Esophagus squamous epithelium (tissue), 5 donors: Measurements from ENCODE around the gene TEF. TPM values are rescaled to one million over a fixed set of nuclear protein-coding genes. Genes with fewer than 3 reads are reported as not detected.
"Not testable (repeated sequence)": the region's sequence is repeated elsewhere in the genome, so short reads cannot be mapped to it uniquely, and the experiment has no call there.

Source experiments
- DNase-seq: peaks from one replicate; lab custom pipeline; 2025; lab: John Stamatoyannopoulos, UW
- H3K27ac ChIP-seq, 4 donors: fragments of 200-600 bp; sonication (generic); one replicate each; pipeline ENCODE4 v1.5.1; 2016 to 2019; ENCODE audit warnings: mild to moderate bottlenecking in 1 of 4
- H3K27me3 ChIP-seq, 4 donors: fragments of 200-600 bp; sonication (generic); 1 replicate in 3 of 4; 2 replicates in 1 of 4; pipeline versions ENCODE4 v1.5.1 to v1.6.0; 2017 to 2021; ENCODE audit warnings: antibody characterized with exemption in 1 of 4
- H3K36me3 ChIP-seq, 3 donors: fragments of 200-600 bp; sonication (generic); one replicate each; pipeline ENCODE4 v1.5.1; 2016 to 2019
- H3K4me1 ChIP-seq, 3 donors: fragments of 200-600 bp; sonication (generic); one replicate each; pipeline ENCODE4 v1.5.1; 2017 to 2019
- H3K4me3 ChIP-seq, 4 donors: fragments of 200-600 bp; sonication (generic); 1 replicate in 3 of 4; 2 replicates in 1 of 4; pipeline ENCODE4 v1.5.1; 2016 to 2019; ENCODE audit warnings: mild to moderate bottlenecking in 2 of 4, moderate library complexity in 1 of 4
- H3K9me3 ChIP-seq, 3 donors: fragments of 200-600 bp; sonication (generic); one replicate each; pipeline ENCODE4 v1.5.1; 2016 to 2019
- POLR2A ChIP-seq, 4 donors: fragments of 450-650 bp; IDR thresholded peaks; one replicate each; pipeline ENCODE4 v1.6.1; 2017; ENCODE audit warnings: antibody characterized with exemption in 4 of 4, mild to moderate bottlenecking in 4 of 4, moderate library complexity in 3 of 4
- WGBS, 2 donors: methylation state at CpG; one replicate each; pipeline ENCODE4 v1.1.5; 2018; 5-methylcytosine and 5-hydroxymethylcytosine counted together
- intact Hi-C: fragments of 100-400 bp; cut with DNase I; formaldehyde crosslinking; loops from one replicate; pipeline ENCODE4 v1.15.0; 2022
- total RNA-seq, 4 donors: library from RNA; depleted of rRNA; stranded (reverse); fragments of >200 nt; gene quantifications; one replicate each; pipeline ENCODE4 v1.1.0, GENCODE V29; 2016
- TF ChIP-seq, protein P1 (sequence below), 6 experiments: fragments of 450-650 bp in 4 of 6; fragments of 200-600 bp in 2 of 6; sonication (generic) in 2 of 6; IDR thresholded peaks; one replicate each; pipeline ENCODE4 v1.5.1; 2016 to 2019; ENCODE audit warnings: antibody characterized with exemption in 6 of 6, mild to moderate bottlenecking in 4 of 6, moderate library complexity in 4 of 6
- donor health status: DM: yes; HTN: yes; CAD: no.

The TEF gene
- total RNA-seq, 4 donors from 2014 or later, result 3.0 to 17.4 (median 9.7) TPM

DNA sequence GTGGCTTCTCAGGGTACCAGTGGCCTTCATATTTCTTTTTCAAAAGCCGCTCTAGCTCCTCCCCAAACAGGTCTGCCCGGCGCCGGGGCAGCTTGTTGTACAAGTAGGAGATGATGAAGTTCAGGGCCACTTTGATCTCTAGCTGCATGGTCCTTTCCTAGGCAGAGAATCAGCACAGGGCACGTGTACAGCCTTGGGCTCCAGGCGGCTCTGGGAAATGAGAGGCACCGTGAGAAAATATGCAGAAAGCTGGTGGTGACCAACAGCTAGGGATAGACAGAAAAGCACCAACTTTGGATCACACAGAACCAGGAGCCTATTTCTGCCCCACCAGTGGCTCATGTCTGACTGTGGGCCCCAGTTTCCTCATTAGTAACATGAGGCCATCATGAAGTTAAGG is 55.5 kb downstream of the TEF start:
- no peak for DNase-seq
- H3K36me3 ChIP-seq, result peaks cover 21 to 96% (median 36%) of the 10 kb centered on the region in 3 donors
- TF ChIP-seq POLR2A (IDR thresholded peaks at IDR 0.05), result no peak
- TF ChIP-seq, protein P1, sequence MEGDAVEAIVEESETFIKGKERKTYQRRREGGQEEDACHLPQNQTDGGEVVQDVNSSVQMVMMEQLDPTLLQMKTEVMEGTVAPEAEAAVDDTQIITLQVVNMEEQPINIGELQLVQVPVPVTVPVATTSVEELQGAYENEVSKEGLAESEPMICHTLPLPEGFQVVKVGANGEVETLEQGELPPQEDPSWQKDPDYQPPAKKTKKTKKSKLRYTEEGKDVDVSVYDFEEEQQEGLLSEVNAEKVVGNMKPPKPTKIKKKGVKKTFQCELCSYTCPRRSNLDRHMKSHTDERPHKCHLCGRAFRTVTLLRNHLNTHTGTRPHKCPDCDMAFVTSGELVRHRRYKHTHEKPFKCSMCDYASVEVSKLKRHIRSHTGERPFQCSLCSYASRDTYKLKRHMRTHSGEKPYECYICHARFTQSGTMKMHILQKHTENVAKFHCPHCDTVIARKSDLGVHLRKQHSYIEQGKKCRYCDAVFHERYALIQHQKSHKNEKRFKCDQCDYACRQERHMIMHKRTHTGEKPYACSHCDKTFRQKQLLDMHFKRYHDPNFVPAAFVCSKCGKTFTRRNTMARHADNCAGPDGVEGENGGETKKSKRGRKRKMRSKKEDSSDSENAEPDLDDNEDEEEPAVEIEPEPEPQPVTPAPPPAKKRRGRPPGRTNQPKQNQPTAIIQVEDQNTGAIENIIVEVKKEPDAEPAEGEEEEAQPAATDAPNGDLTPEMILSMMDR (IDR thresholded peaks at IDR 0.05), result no peak
- 80 to 88% methylated on average over 1 of the region's 7 CpGs for WGBS, 2 donors
- H3K4me1 ChIP-seq, result peaks cover 7 to 87% (median 38%) of the 10 kb centered on the region in 3 donors
- H3K9me3 ChIP-seq, result no peaks in the 10 kb centered on the region
- H3K27ac ChIP-seq, result no peak overlapping the region
- H3K4me3 ChIP-seq, result no peak overlapping the region
- intact Hi-C loops, result no loop called here
- no peaks in the 10 kb centered on the region for H3K27me3 ChIP-seq

- intact Hi-C loops, H3K27me3 ChIP-seq, DNase-seq, H3K4me3 ChIP-seq, H3K9me3 ChIP-seq: not testable (repeated sequence)
- peaks cover 16 to 79% (median 16%) of the 10 kb centered on the region in 3 donors for H3K36me3 ChIP-seq
- peak overlapping the region in 1 of 4 donors; percentile 100 for H3K27ac ChIP-seq
- peaks cover 18 to 78% (median 40%) of the 10 kb centered on the region in 3 donors for H3K4me1 ChIP-seq
- 80 to 81% methylated on average over 5 of the region's 5 CpGs for WGBS, 2 donors
Measured at GRCh38 chr22:41440511-41440910, 58.8 kb downstream of the TEF start.

GRCh38 chr22:41442240-41442792 is 60.6 kb downstream of the TEF start:
- Histone ChIP-seq H3K4me3 (no peak overlapping the region), H3K27me3 (no peaks in the 10 kb centered on the region), H3K4me1 (peaks cover 12 to 60% (median 38%) of the 10 kb centered on the region in 3 donors), H3K9me3 (no peaks in the 10 kb centered on the region), H3K27ac (peak overlapping the region; percentile 13 to 100 (median 99)), H3K36me3 (peaks cover 0 to 61% (median 0%) of the 10 kb centered on the region in 3 donors)
- intact Hi-C loops, result no loop called here
- TF ChIP-seq, protein P1 (IDR thresholded peaks at IDR 0.05), result no peak
- no peak for TF ChIP-seq POLR2A (IDR thresholded peaks at IDR 0.05)
- 55 to 83% methylated on average over 2 of the region's 2 CpGs for WGBS, 2 donors
- DNase-seq, result no peak

DNA sequence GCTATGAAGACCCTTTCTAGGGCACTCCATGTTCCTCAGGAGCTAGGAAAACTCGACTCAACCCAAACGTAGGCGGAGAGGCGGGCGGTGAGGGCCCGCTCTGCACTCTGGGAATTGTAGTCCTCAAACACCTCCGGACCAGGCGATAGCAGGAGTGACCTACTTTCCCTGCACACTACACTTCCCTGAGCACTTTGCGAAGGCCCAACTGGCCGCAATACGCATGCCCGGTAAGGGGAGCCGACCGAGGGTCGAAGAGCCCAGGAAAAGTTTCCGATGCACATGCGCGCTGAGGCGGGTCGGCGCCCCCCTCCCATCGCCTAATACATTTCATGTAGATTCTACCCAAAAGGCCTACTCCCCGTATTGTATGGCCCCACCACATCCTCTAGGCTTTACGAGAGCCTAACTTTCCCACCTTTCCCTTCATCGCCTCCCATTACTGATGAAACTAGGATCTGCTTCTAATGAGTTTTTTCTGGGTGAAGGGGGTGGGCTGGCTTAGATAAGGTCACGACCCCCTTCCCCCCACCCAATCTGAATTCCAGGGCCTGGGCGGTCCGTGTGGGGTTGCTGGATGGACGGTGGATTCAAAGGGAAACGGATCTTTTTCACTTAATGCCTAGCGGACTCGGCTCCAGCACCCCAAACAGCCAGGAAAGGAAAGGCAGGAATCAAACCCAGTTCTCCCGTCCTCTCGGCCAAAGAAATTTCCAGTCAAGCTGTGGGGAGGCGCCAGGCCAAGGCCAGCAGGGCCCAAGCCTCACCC is 62.8 kb downstream of the TEF start:
- intact Hi-C loops, result no loop called here
- Histone ChIP-seq H3K9me3 (no peaks in the 10 kb centered on the region), H3K4me1 (peaks cover 21 to 56% (median 35%) of the 10 kb centered on the region in 3 donors), H3K27me3 (no peaks in the 10 kb centered on the region), H3K4me3 (peak overlapping the region; percentile 83 to 97 (median 96)), H3K36me3 (peaks cover 0 to 40% (median 0%) of the 10 kb centered on the region in 3 donors), H3K27ac (peak overlapping the region; percentile 99 to 100 (median 100))
- WGBS, 2 donors, result 0 to 1% methylated on average over 22 to 25 of the region's 35 CpGs
- TF ChIP-seq, protein P1 (IDR thresholded peaks at IDR 0.05), result peak in 1 of 6 experiments; percentile 18
- TF ChIP-seq POLR2A (IDR thresholded peaks at IDR 0.05), result peak in 2 of 4 donors; percentile 49 to 64
- peak; percentile 43 for DNase-seq

DNA sequence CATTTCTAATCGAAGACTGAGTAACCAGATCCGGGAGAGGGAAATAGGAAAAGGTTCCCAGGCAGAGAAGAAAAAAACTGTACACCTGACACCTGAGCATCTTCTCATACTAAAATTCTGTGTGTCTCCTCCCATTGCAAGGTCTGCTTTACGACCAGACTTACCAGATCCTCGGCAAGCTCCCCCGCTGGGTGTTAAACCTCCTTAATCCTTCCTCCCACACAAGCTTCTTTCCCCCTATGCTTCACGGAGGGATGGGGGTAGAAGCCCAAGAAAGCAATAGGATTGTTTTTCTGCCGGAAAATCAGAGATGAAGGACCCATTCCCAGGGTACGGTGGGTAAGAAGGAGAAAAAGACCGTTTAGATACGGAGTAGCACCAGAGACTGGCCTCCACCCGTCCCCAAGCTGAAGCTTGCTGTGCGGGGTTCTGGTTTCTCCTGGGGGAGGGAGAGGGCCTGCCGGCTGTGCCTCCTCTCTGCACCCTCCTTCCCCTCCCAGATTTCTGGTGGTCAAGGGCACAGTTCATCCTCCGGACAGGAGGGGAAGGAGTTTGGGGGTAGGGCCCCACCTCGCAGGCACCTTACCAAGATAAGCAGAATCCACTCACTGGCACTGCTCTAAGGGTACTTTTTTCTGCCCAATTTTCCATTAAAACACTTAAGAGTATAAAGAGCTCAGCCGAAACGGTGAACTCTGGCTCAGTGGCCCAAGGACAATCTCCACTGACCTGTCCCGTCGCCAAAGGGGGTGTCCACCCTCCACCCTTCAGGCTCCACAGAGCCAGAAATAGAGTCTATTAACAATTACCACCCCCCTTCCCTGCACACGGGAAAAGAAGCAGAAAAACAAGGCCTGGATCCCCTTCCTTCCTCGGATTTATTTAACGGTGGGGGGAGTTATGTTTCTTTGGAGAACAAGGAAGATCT is 63.7 kb downstream of the TEF start:
- no peak for DNase-seq
- TF ChIP-seq POLR2A (IDR thresholded peaks at IDR 0.05), result no peak
- TF ChIP-seq, protein P1 (IDR thresholded peaks at IDR 0.05), result peak in 1 of 6 experiments; percentile 2
- WGBS, 2 donors, result 0 to 1% methylated on average over 19 to 22 of the region's 22 CpGs
- H3K27ac ChIP-seq, result peak overlapping the region; percentile 99 to 100 (median 100)
- peaks cover 21 to 48% (median 32%) of the 10 kb centered on the region in 3 donors for H3K4me1 ChIP-seq
- intact Hi-C loops, result no loop called here
- H3K36me3 ChIP-seq, result peaks cover 0 to 32% (median 0%) of the 10 kb centered on the region in 3 donors
- H3K4me3 ChIP-seq, result peak overlapping the region; percentile 83 to 97 (median 96)
- no peaks in the 10 kb centered on the region for H3K9me3 ChIP-seq
- no peaks in the 10 kb centered on the region for H3K27me3 ChIP-seq
